HG02678 (cell line): ENCODE measurements around the gene CYP39A1.

ENCODE experiments used
- ATAC-seq: cut with Tn5 transposase; IDR thresholded peaks from one replicate; pipeline ENCODE4 v1.9.1; 2021; ENCODE audit warnings: mild to moderate bottlenecking, moderate library complexity; ENCODE audit not compliant: unreplicated experiment

The CYP39A1 gene

GRCh38 chr6:46517202-46517601 is 135.4 kb downstream of the CYP39A1 start:
- ATAC-seq = no peak

- ATAC-seq = no peak
Observed at GRCh38 chr6:46513533-46513932, 139.1 kb downstream of the CYP39A1 start.

GRCh38 chr6:46511320-46511719 is 141.3 kb downstream of the CYP39A1 start:
- no peak for ATAC-seq

GRCh38 chr6:46510651-46511050 is 142.0 kb downstream of the CYP39A1 start:
- ATAC-seq = no peak

- no peak for ATAC-seq
Observed at GRCh38 chr6:46509981-46510510, 142.6 kb downstream of the CYP39A1 start.

GRCh38 chr6:46509063-46509462 is 143.6 kb downstream of the CYP39A1 start:
- no peak for ATAC-seq

GRCh38 chr6:46507426-46507825 is 145.2 kb downstream of the CYP39A1 start:
- ATAC-seq = no peak

GRCh38 chr6:46505693-46506512 is 146.7 kb downstream of the CYP39A1 start:
- no peak for ATAC-seq

- no peak for ATAC-seq
Observed at GRCh38 chr6:46504242-46504641, 148.4 kb downstream of the CYP39A1 start.

- no peak for ATAC-seq
Observed at GRCh38 chr6:46502486-46503119, 150.0 kb downstream of the CYP39A1 start.

GRCh38 chr6:46501136-46502089 is 151.2 kb downstream of the CYP39A1 start:
- no peak for ATAC-seq

- ATAC-seq = no peak
Observed at GRCh38 chr6:46500382-46500781, 152.2 kb downstream of the CYP39A1 start.
